ENCODE results near the gene EIF4ENIF1. TPM values are rescaled to one million over a fixed set of nuclear protein-coding genes. Genes with fewer than 3 reads are reported as not detected.
"Not testable (repeated sequence)": the region's sequence is repeated elsewhere in the genome, so short reads cannot be mapped to it uniquely, and the experiment has no call there.

EIF4ENIF1 gene
- total RNA-seq, 6 experiments from 2014 or later, result 4.2 to 11.9 (median 8.3) TPM

- 0% methylated on average over 10 of the region's 61 CpGs for WGBS (ENCODE audit: insufficient coverage, low coverage, low lambda C conversion rate, missing lambda C conversion rate)
Measured at GRCh38 chr22:31488988-31489617, 539 bp downstream of the EIF4ENIF1 start.

GRCh38 chr22:31488346-31488883 lies 1.2 kb downstream of the EIF4ENIF1 start:
- peak overlapping the region in 1 of 3 donors; percentile 97 for H3K27ac ChIP-seq
- 54% methylated on average over 6 of the region's 6 CpGs for WGBS (ENCODE audit: insufficient coverage, low coverage, low lambda C conversion rate, missing lambda C conversion rate)

More at GRCh38 chr22:31488988-31489617, 539 bp downstream of the EIF4ENIF1 start:
- peak overlapping the region; percentile 86 to 98 (median 88) for H3K4me3 ChIP-seq
- H3K27ac ChIP-seq, result peak overlapping the region; percentile 50 to 97 (median 97)
- H3K36me3 ChIP-seq, result peaks cover 0 to 26% (median under 1%) of the 10 kb centered on the region in 4 donors
- intact Hi-C loops (cut with DNase I), result no loop called here
- H3K27me3 ChIP-seq, result no peaks in the 10 kb centered on the region
- no peaks in the 10 kb centered on the region for H3K9me3 ChIP-seq
- DNase-seq, result peak; percentile 53 to 63 (median 54)
- H3K4me1 ChIP-seq, result peaks cover 0 to 17% (median 3%) of the 10 kb centered on the region in 4 donors
- no peak for TF ChIP-seq POLR2A (IDR thresholded peaks at IDR 0.05)
- no peak for TF ChIP-seq CTCF (IDR thresholded peaks at IDR 0.05)
- peak; percentile 13 to 43 (median 23) for ATAC-seq

GRCh38 chr22:31486951-31487350 lies 2.7 kb downstream of the EIF4ENIF1 start:
- TF ChIP-seq CTCF (IDR thresholded peaks at IDR 0.05) (no peak), POLR2A (IDR thresholded peaks at IDR 0.05) (no peak)
- Histone ChIP-seq H3K4me1 (peaks cover 0 to 17% (median 3%) of the 10 kb centered on the region in 4 donors), H3K4me3 (no peak overlapping the region), H3K36me3 (peaks cover 0 to 34% (median 2%) of the 10 kb centered on the region in 4 donors), H3K9me3 (no peaks in the 10 kb centered on the region), H3K27me3 (no peaks in the 10 kb centered on the region), H3K27ac (no peak overlapping the region)
- intact Hi-C loops (cut with DNase I), result no loop called here
- DNase-seq (no peak), ATAC-seq (no peak)
- WGBS (ENCODE audit: insufficient coverage, low coverage, low lambda C conversion rate, missing lambda C conversion rate), result no CpG with 5 or more reads among the region's 2 CpGs

More at GRCh38 chr22:31488346-31488883, 1.2 kb downstream of the EIF4ENIF1 start:
- peaks cover 0 to 30% (median under 1%) of the 10 kb centered on the region in 4 donors for H3K36me3 ChIP-seq
- peak overlapping the region; percentile 86 to 98 (median 88) for H3K4me3 ChIP-seq
- H3K4me1 ChIP-seq, result peaks cover 0 to 17% (median 3%) of the 10 kb centered on the region in 4 donors
- DNase-seq, result no peak
- TF ChIP-seq POLR2A (IDR thresholded peaks at IDR 0.05) (no peak), CTCF (IDR thresholded peaks at IDR 0.05) (no peak)
- no peaks in the 10 kb centered on the region for H3K9me3 ChIP-seq
- intact Hi-C loops (cut with DNase I), result no loop called here
- H3K27me3 ChIP-seq, result no peaks in the 10 kb centered on the region
- no peak for ATAC-seq

GRCh38 chr22:31486369-31486768 lies 3.3 kb downstream of the EIF4ENIF1 start:
- ATAC-seq; H3K9me3 ChIP-seq; H3K27ac ChIP-seq; H3K4me3 ChIP-seq; intact Hi-C loops (cut with DNase I); H3K27me3 ChIP-seq; DNase-seq: not testable (repeated sequence)
- 88% methylated on average over 5 of the region's 11 CpGs for WGBS (ENCODE audit: insufficient coverage, low coverage, low lambda C conversion rate, missing lambda C conversion rate)
- peaks cover 0 to 39% (median 4%) of the 10 kb centered on the region in 4 donors for H3K36me3 ChIP-seq
- peaks cover 0 to 14% (median 3%) of the 10 kb centered on the region in 4 donors for H3K4me1 ChIP-seq

- WGBS (ENCODE audit: insufficient coverage, low coverage, low lambda C conversion rate, missing lambda C conversion rate), result 46% methylated on average over 7 of the region's 8 CpGs
- H3K9me3 ChIP-seq; H3K4me3 ChIP-seq; H3K27me3 ChIP-seq; H3K4me1 ChIP-seq; intact Hi-C loops (cut with DNase I); H3K27ac ChIP-seq; DNase-seq: not testable (repeated sequence)
- peaks cover 0 to 57% (median 5%) of the 10 kb centered on the region in 4 donors for H3K36me3 ChIP-seq
- peak in 2 of 4 donors; percentile 25 to 54 for ATAC-seq
Measured at GRCh38 chr22:31482470-31482869, 7.2 kb downstream of the EIF4ENIF1 start.

All from right lobe of liver (tissue), 6 donors.